Neural progenitor cell (in vitro differentiated cells): ENCODE data around the gene ELOVL3. TPM values are rescaled to one million over a fixed set of nuclear protein-coding genes. Genes with fewer than 3 reads are reported as not detected.

ENCODE experiments used
- DNase-seq: peaks from one replicate; pipeline ENCODE4 v3.0.0-alpha.2; 2016; ENCODE audit warnings: low spot score
- H2AFZ ChIP-seq: fragments of 200-600 bp; sonication (generic); replicated peaks from 2 replicates; pipeline ENCODE4 v1.6.1; 2016; ENCODE audit warnings: antibody characterized with exemption
- H3F3A ChIP-seq: fragments of 200-600 bp; sonication (generic); 2 replicates; pipeline ENCODE4 v1.6.1; 2016; ENCODE audit warnings: antibody characterized with exemption, low read depth
- H3K27ac ChIP-seq: fragments of 200-600 bp; sonication (generic); 2 replicates; pipeline ENCODE4 v1.5.1; 2016; ENCODE audit warnings: mild to moderate bottlenecking
- H3K27me3 ChIP-seq: fragments of 200-600 bp; sonication (generic); 2 replicates; pipeline ENCODE4 v1.6.1; 2016; ENCODE audit warnings: mild to moderate bottlenecking, moderate library complexity
- H3K36me3 ChIP-seq: fragments of 200-600 bp; sonication (generic); 2 replicates; pipeline ENCODE4 v1.5.1; 2016
- H3K4me1 ChIP-seq: fragments of 200-600 bp; sonication (generic); 2 replicates; pipeline ENCODE4 v1.6.1; 2016; ENCODE audit warnings: mixed run types
- H3K4me2 ChIP-seq: fragments of 200-600 bp; sonication (generic); 2 replicates; pipeline ENCODE4 v1.6.1; 2016
- H3K4me3 ChIP-seq: fragments of 200-600 bp; sonication (generic); 2 replicates; pipeline ENCODE4 v1.5.1; 2016
- H3K79me2 ChIP-seq: fragments of 200-600 bp; sonication (generic); 2 replicates; pipeline ENCODE4 v1.6.1; 2016; ENCODE audit warnings: low read depth
- H3K9ac ChIP-seq: fragments of 200-600 bp; sonication (generic); 2 replicates; pipeline ENCODE4 v1.6.1; 2016
- H3K9me3 ChIP-seq: fragments of 200-600 bp; sonication (generic); 2 replicates; pipeline ENCODE4 v1.5.1; 2016; ENCODE audit warnings: low read depth
- H4K20me1 ChIP-seq: fragments of 200-600 bp; sonication (generic); 2 replicates; pipeline ENCODE4 v1.6.1; 2016; ENCODE audit warnings: low read depth
- H3K27ac Mint-ChIP-seq: 3 replicates; pipeline ENCODE4 v1.8.0; 2021; ENCODE audit warnings: mixed read lengths
- H3K27me3 Mint-ChIP-seq: 2 replicates; pipeline ENCODE4 v1.8.0; 2022; ENCODE audit warnings: low read depth, mild to moderate bottlenecking, inconsistent platforms, moderate library complexity, mixed read lengths; ENCODE audit not compliant: insufficient read depth
- H3K36me3 Mint-ChIP-seq: 3 replicates; pipeline ENCODE4 v1.8.0; 2021; ENCODE audit warnings: mixed read lengths
- H3K4me1 Mint-ChIP-seq: 3 replicates; pipeline ENCODE4 v1.8.0; 2021; ENCODE audit warnings: mixed read lengths
- H3K4me3 Mint-ChIP-seq: 3 replicates; pipeline ENCODE4 v1.8.0; 2021; ENCODE audit warnings: mild to moderate bottlenecking, moderate library complexity, mixed read lengths
- H3K9me3 Mint-ChIP-seq: 3 replicates; pipeline ENCODE4 v1.8.0; 2020; ENCODE audit warnings: mixed read lengths
- EZH2 ChIP-seq: fragments of 200-600 bp; sonication (generic); IDR thresholded peaks from 2 replicates; pipeline ENCODE4 v1.6.1; 2017; ENCODE audit warnings: antibody characterized with exemption, mild to moderate bottlenecking, moderate library complexity
- EZH2phosphoT487 ChIP-seq: fragments of 200-600 bp; sonication (generic); IDR thresholded peaks from 2 replicates; pipeline ENCODE4 v1.6.1; 2017; ENCODE audit warnings: antibody characterized with exemption
- total RNA-seq: library from RNA; depleted of rRNA; stranded (reverse); fragments of >200 nt; gene quantifications from 2 replicates; pipeline ENCODE4 v1.2.3, GENCODE V29; 2015; ENCODE audit warnings: low replicate concordance
- TF ChIP-seq, protein P1 (sequence below): fragments of 200-600 bp; sonication (generic); IDR thresholded peaks from 2 replicates; pipeline ENCODE4 v1.5.1; 2017; ENCODE audit warnings: antibody characterized with exemption, mild to moderate bottlenecking

Gene ELOVL3
- total RNA-seq, 1 donor from 2014 or later: not detected

DNA sequence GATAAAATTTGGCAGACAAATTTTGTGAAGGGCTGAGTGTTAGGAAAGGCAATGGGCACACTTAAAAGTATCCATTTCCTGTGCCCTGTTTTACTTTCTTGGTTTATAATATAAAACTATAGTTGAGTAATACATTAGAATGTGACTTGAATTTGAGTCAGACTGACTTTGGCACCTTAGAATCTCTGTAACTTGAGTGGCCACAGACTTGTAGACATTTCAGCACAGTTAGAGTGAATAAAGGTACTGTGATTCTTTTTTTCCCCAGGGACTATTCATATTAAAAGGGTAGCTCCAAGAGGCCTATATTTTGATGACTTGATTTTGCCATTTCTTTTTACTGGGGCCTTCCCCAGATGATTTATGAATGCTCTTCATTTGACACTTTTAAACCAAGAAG, 41.6 kb downstream of the ELOVL3 start:
- Histone ChIP-seq H4K20me1 (peaks cover 21% of the 10 kb centered on the region), H3K4me1 (no peaks in the 10 kb centered on the region), H2AFZ (no peak overlapping the region), H3K9ac (no peak overlapping the region), H3K4me2 (no peak overlapping the region), H3K4me3 (no peak overlapping the region), H3F3A (peaks cover 3% of the 10 kb centered on the region), H3K27me3 (no peaks in the 10 kb centered on the region), H3K79me2 (peaks cover 12% of the 10 kb centered on the region), H3K9me3 (no peaks in the 10 kb centered on the region), H3K36me3 (no peaks in the 10 kb centered on the region), H3K27ac (no peak overlapping the region)
- no peak for DNase-seq
- H3K27me3 Mint-ChIP-seq: no peaks in the 10 kb centered on the region
- TF ChIP-seq EZH2phosphoT487: no peak
- TF ChIP-seq, protein P1, sequence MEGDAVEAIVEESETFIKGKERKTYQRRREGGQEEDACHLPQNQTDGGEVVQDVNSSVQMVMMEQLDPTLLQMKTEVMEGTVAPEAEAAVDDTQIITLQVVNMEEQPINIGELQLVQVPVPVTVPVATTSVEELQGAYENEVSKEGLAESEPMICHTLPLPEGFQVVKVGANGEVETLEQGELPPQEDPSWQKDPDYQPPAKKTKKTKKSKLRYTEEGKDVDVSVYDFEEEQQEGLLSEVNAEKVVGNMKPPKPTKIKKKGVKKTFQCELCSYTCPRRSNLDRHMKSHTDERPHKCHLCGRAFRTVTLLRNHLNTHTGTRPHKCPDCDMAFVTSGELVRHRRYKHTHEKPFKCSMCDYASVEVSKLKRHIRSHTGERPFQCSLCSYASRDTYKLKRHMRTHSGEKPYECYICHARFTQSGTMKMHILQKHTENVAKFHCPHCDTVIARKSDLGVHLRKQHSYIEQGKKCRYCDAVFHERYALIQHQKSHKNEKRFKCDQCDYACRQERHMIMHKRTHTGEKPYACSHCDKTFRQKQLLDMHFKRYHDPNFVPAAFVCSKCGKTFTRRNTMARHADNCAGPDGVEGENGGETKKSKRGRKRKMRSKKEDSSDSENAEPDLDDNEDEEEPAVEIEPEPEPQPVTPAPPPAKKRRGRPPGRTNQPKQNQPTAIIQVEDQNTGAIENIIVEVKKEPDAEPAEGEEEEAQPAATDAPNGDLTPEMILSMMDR: no peak
- TF ChIP-seq EZH2: no peak
- H3K36me3 Mint-ChIP-seq: peaks cover 14% of the 10 kb centered on the region
- no peak overlapping the region for H3K4me3 Mint-ChIP-seq
- H3K27ac Mint-ChIP-seq: no peak overlapping the region
- H3K4me1 Mint-ChIP-seq: no peaks in the 10 kb centered on the region
- H3K9me3 Mint-ChIP-seq: no peaks in the 10 kb centered on the region

DNA sequence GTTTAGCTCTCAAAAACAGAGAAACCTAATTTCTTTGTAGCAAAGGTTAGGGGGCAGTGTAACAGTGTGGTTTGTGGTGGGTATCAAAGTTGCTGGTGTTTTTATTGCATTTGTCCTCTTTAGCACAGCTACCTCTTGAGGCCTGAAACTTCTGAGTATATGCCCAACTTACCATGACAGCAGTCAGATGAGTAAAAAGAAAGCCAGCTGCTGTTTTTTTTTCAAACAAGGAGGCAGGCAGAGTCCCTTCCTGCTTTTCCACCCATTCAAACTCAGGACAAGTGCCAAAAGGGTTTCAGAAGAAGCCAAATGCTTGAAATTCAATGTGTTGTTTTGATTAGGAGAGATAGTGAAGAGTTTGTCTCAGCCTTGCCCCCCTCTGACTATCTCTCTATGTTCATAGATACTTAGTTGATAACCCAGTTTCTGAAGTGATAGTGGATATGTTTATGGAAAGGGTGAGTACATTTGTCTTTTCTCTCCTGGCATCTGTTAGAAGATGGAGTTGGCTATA, 42.3 kb downstream of the ELOVL3 start:
- peak overlapping the region; percentile 46 for H3K27ac ChIP-seq
- Mint-ChIP-seq H3K27ac (no peak overlapping the region), H3K4me3 (no peak overlapping the region), H3K9me3 (no peaks in the 10 kb centered on the region), H3K27me3 (no peaks in the 10 kb centered on the region), H3K4me1 (no peaks in the 10 kb centered on the region), H3K36me3 (peaks cover 15% of the 10 kb centered on the region)
- H2AFZ ChIP-seq: no peak overlapping the region
- no peaks in the 10 kb centered on the region for H3K9me3 ChIP-seq
- no peaks in the 10 kb centered on the region for H3K4me1 ChIP-seq
- no peak overlapping the region for H3K4me3 ChIP-seq
- TF ChIP-seq, protein P1: no peak
- TF ChIP-seq EZH2: no peak
- no peak for TF ChIP-seq EZH2phosphoT487
- peaks cover 14% of the 10 kb centered on the region for H3K79me2 ChIP-seq
- peaks cover 21% of the 10 kb centered on the region for H4K20me1 ChIP-seq
- no peaks in the 10 kb centered on the region for H3K27me3 ChIP-seq
- H3K4me2 ChIP-seq: no peak overlapping the region
- no peak for DNase-seq
- no peaks in the 10 kb centered on the region for H3K36me3 ChIP-seq
- peaks cover 3% of the 10 kb centered on the region for H3F3A ChIP-seq
- H3K9ac ChIP-seq: no peak overlapping the region

DNA sequence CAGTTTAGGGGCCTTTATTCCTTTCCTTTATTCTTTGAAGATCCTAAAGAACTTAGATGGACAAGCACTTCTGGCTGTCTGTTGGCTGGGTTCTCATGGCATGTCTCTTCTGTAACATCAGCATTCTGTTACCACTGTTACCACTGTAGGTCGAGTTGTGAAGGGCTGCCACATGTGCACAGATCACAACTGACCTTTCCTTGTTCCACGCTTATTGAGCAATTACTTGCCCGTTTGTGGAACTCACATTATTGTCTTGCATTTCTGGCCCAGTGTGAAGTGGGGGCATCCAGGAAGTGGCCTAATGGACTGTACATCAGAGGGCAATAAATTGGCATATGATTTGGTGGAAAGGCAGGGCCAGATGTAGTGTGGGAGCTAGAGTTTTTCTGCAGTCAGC, 42.9 kb downstream of the ELOVL3 start:
- no peaks in the 10 kb centered on the region for H3K4me1 Mint-ChIP-seq
- H3K4me2 ChIP-seq: no peak overlapping the region
- peaks cover 20% of the 10 kb centered on the region for H3K79me2 ChIP-seq
- H3K27me3 ChIP-seq: no peaks in the 10 kb centered on the region
- no peaks in the 10 kb centered on the region for H3K4me1 ChIP-seq
- no peaks in the 10 kb centered on the region for H3K36me3 ChIP-seq
- H4K20me1 ChIP-seq: peaks cover 21% of the 10 kb centered on the region
- DNase-seq: no peak
- TF ChIP-seq, protein P1: no peak
- TF ChIP-seq EZH2 (no peak), EZH2phosphoT487 (no peak)
- no peaks in the 10 kb centered on the region for H3K27me3 Mint-ChIP-seq
- no peaks in the 10 kb centered on the region for H3K9me3 ChIP-seq
- H3K27ac ChIP-seq: no peak overlapping the region
- H3K4me3 Mint-ChIP-seq: no peak overlapping the region
- no peaks in the 10 kb centered on the region for H3K9me3 Mint-ChIP-seq
- H3K27ac Mint-ChIP-seq: peak overlapping the region; percentile 33
- no peak overlapping the region for H3K9ac ChIP-seq
- H3K36me3 Mint-ChIP-seq: peaks cover 15% of the 10 kb centered on the region
- no peak overlapping the region for H3K4me3 ChIP-seq
- no peak overlapping the region for H2AFZ ChIP-seq
- peaks cover 3% of the 10 kb centered on the region for H3F3A ChIP-seq
